ENCODE results near the gene PDCD7.

The PDCD7 gene

GRCh38 chr15:65092911-65093792 is 40.5 kb downstream of the PDCD7 start:
- no peaks in the 10 kb centered on the region for H3K79me2 ChIP-seq (ENCODE audit: insufficient read depth, low read length)
- H2AFZ ChIP-seq (ENCODE audit: low read length): no peak overlapping the region
- H3K4me1 ChIP-seq (ENCODE audit: insufficient read depth, low read length, poor library complexity, severe bottlenecking): no peaks in the 10 kb centered on the region

GRCh38 chr15:65091946-65092770 is 41.5 kb downstream of the PDCD7 start:
- Histone ChIP-seq H3K4me1 (ENCODE audit: insufficient read depth, low read length, poor library complexity, severe bottlenecking) (no peaks in the 10 kb centered on the region), H3K9me3 (ENCODE audit: insufficient read depth, low read depth, low read length) (no peaks in the 10 kb centered on the region), H3K4me2 (ENCODE audit: low read depth, low read length, poor library complexity, severe bottlenecking) (no peak overlapping the region), H2AFZ (ENCODE audit: low read length) (no peak overlapping the region), H3K9ac (ENCODE audit: low read depth, low read length, poor library complexity, severe bottlenecking) (no peak overlapping the region), H3K27me3 (ENCODE audit: insufficient read depth, low read length, poor library complexity, severe bottlenecking) (no peaks in the 10 kb centered on the region), H3K36me3 (ENCODE audit: insufficient read depth, low read length) (no peaks in the 10 kb centered on the region), H3K9me2 (replicated peaks; ENCODE audit: low read depth, low read length) (no peaks in the 10 kb centered on the region), H3F3A (ENCODE audit: low read depth) (no peaks in the 10 kb centered on the region), H4K20me1 (ENCODE audit: insufficient read depth, low read length, poor library complexity, severe bottlenecking) (no peaks in the 10 kb centered on the region), H3K4me3 (ENCODE audit: low read length, poor library complexity, severe bottlenecking) (no peak overlapping the region), H3K79me2 (ENCODE audit: insufficient read depth, low read length) (no peaks in the 10 kb centered on the region)
- TF ChIP-seq EZH2phosphoT487 (IDR thresholded peaks at IDR 0.05; ENCODE audit: borderline replicate concordance) (no peak), CTCF (conservative IDR thresholded peaks at IDR 0.05; ENCODE audit: low read length) (no peak)

More at GRCh38 chr15:65092911-65093792, 40.5 kb downstream of the PDCD7 start:
- TF ChIP-seq EZH2phosphoT487 (IDR thresholded peaks at IDR 0.05; ENCODE audit: borderline replicate concordance): no peak
- no peak for TF ChIP-seq CTCF (conservative IDR thresholded peaks at IDR 0.05; ENCODE audit: low read length)
- no peaks in the 10 kb centered on the region for H4K20me1 ChIP-seq (ENCODE audit: insufficient read depth, low read length, poor library complexity, severe bottlenecking)
- no peak overlapping the region for H3K4me3 ChIP-seq (ENCODE audit: low read length, poor library complexity, severe bottlenecking)
- no peaks in the 10 kb centered on the region for H3F3A ChIP-seq (ENCODE audit: low read depth)
- no peak overlapping the region for H3K4me2 ChIP-seq (ENCODE audit: low read depth, low read length, poor library complexity, severe bottlenecking)
- no peaks in the 10 kb centered on the region for H3K9me3 ChIP-seq (ENCODE audit: insufficient read depth, low read depth, low read length)
- no peaks in the 10 kb centered on the region for H3K9me2 ChIP-seq (replicated peaks; ENCODE audit: low read depth, low read length)
- H3K36me3 ChIP-seq (ENCODE audit: insufficient read depth, low read length): no peaks in the 10 kb centered on the region
- H3K27me3 ChIP-seq (ENCODE audit: insufficient read depth, low read length, poor library complexity, severe bottlenecking): no peaks in the 10 kb centered on the region
- no peak overlapping the region for H3K9ac ChIP-seq (ENCODE audit: low read depth, low read length, poor library complexity, severe bottlenecking)

- Histone ChIP-seq H4K20me1 (ENCODE audit: insufficient read depth, low read length, poor library complexity, severe bottlenecking) (no peaks in the 10 kb centered on the region), H3K9me2 (replicated peaks; ENCODE audit: low read depth, low read length) (no peaks in the 10 kb centered on the region), H3K9ac (ENCODE audit: low read depth, low read length, poor library complexity, severe bottlenecking) (no peak overlapping the region), H3K9me3 (ENCODE audit: insufficient read depth, low read depth, low read length) (no peaks in the 10 kb centered on the region), H3K79me2 (ENCODE audit: insufficient read depth, low read length) (no peaks in the 10 kb centered on the region), H3K4me2 (ENCODE audit: low read depth, low read length, poor library complexity, severe bottlenecking) (no peak overlapping the region), H3K4me1 (ENCODE audit: insufficient read depth, low read length, poor library complexity, severe bottlenecking) (no peaks in the 10 kb centered on the region), H3K36me3 (ENCODE audit: insufficient read depth, low read length) (no peaks in the 10 kb centered on the region), H3K4me3 (ENCODE audit: low read length, poor library complexity, severe bottlenecking) (no peak overlapping the region), H3K27me3 (ENCODE audit: insufficient read depth, low read length, poor library complexity, severe bottlenecking) (no peaks in the 10 kb centered on the region), H3F3A (ENCODE audit: low read depth) (no peaks in the 10 kb centered on the region), H2AFZ (ENCODE audit: low read length) (no peak overlapping the region)
- TF ChIP-seq EZH2phosphoT487 (IDR thresholded peaks at IDR 0.05; ENCODE audit: borderline replicate concordance): no peak
- no peak for TF ChIP-seq CTCF (conservative IDR thresholded peaks at IDR 0.05; ENCODE audit: low read length)
These were observed 44.3 kb downstream of the PDCD7 start for GRCh38 chr15:65089206-65089824.

Measured in Loucy (cell line).